Activated CD4-positive, alpha-beta T cell treated with anti-CD3 and anti-CD28 coated beads for 36 hours (primary cell): ENCODE data around the gene YPEL4. TPM values are rescaled to one million over a fixed set of nuclear protein-coding genes. Genes with fewer than 3 reads are reported as not detected.
A peak's percentile ranks its signal among the peaks of the same experiment; 100 is the strongest.

ENCODE experiments used
- microRNA-seq: library from miRNA; unstranded; fragments of <30 nt; microRNA quantifications from one replicate; pipeline ENCODE4 v1.2.0, GENCODE V29; 2021; ENCODE audit warnings: borderline replicate concordance
- total RNA-seq, 2 experiments: library from RNA; stranded (reverse); gene quantifications; one replicate each; pipeline ENCODE4 v1.2.3, GENCODE V29; 2021

The YPEL4 gene
- total RNA-seq, 2 experiments from 2014 or later: 0.43 to 0.47 TPM

Small RNA genes lying within 50 kb of the gene (microRNA-seq; reads per million reads assigned to microRNA genes)
- 311 reads per million, percentile 77 among the genes with 10 or more reads in this experiment for gene MIR130A

Other genes starting within 250 kb of the YPEL4 start
- gene SLC43A3, start 222.8 kb downstream of the YPEL4 start, total RNA-seq: 100 to 1,000 TPM; 268 to 333 TPM
- under 1 TPM; 0.33 to 0.39 TPM for gene RTN4RL2, start 189.4 kb downstream of the YPEL4 start, total RNA-seq
- 10 to 100 TPM; 27.6 to 28.7 TPM for gene SLC43A1, start 134.2 kb downstream of the YPEL4 start, total RNA-seq
- 100 to 1,000 TPM; 124 to 158 TPM for gene TIMM10, start 119.2 kb downstream of the YPEL4 start, total RNA-seq
- not detected for gene SMTNL1, start 112.3 kb downstream of the YPEL4 start, total RNA-seq
- 100 to 1,000 TPM; 179 to 252 TPM for gene UBE2L6, start 82.2 kb downstream of the YPEL4 start, total RNA-seq
- under 1 TPM; 0.51 to 0.87 TPM for gene SERPING1, start 52.2 kb downstream of the YPEL4 start, total RNA-seq
- gene CLP1, start 7.8 kb upstream of the YPEL4 start, total RNA-seq: 10 to 100 TPM; 11.9 to 15.9 TPM
- 10 to 100 TPM; 46.2 to 60.0 TPM for gene ZDHHC5, start 18.2 kb upstream of the YPEL4 start, total RNA-seq
- 10 to 100 TPM in 1 of 2 experiments, 1 to 10 TPM in 1; 8.6 to 10.6 TPM for gene MED19, start 62.3 kb upstream of the YPEL4 start, total RNA-seq
- gene TMX2, start 62.7 kb upstream of the YPEL4 start, total RNA-seq: 10 to 100 TPM; 59.8 to 72.5 TPM
- gene SELENOH, start 91.6 kb upstream of the YPEL4 start, total RNA-seq: 100 to 1,000 TPM; 117 to 244 TPM
- not detected for gene BTBD18, start 101.9 kb upstream of the YPEL4 start, total RNA-seq
- 1 to 10 TPM; 6.7 to 7.4 TPM for gene CTNND1, start 111.9 kb upstream of the YPEL4 start, total RNA-seq